Stimulated activated CD4-positive, alpha-beta T cell treated with anti-CD3 and anti-CD28 coated beads, Interleukin-2, amount 100 ng/mL, for 4 hours (primary cell): ENCODE results near the gene CD99.
"Not testable (repeated sequence)": the region's sequence is repeated elsewhere in the genome, so short reads cannot be mapped to it uniquely, and the experiment has no call there.

Experiments
- DNase-seq: peaks from one replicate; pipeline ENCODE4 v3.0.0-alpha.2; 2020; ENCODE audit warnings: low read depth

Gene CD99

GRCh38 chrX:2690856-2691542 is at the start of gene CD99:
CD99 (plus strand) TSS chrX:2691295; CDS start chrX:2691361, 66 bp downstream.
- peak; percentile 91 for DNase-seq

- no peak for DNase-seq
Observed at GRCh38 chrX:2642146-2642545, 48.9 kb upstream of the CD99 start.

- DNase-seq, result no peak
Observed at GRCh38 chrX:2642791-2643190, 48.3 kb upstream of the CD99 start.

GRCh38 chrX:2643880-2644279 is 47.2 kb upstream of the CD99 start:
- no peak for DNase-seq

- DNase-seq, result no peak
Observed at GRCh38 chrX:2645563-2645962, 45.5 kb upstream of the CD99 start.

GRCh38 chrX:2647627-2648026 is 43.5 kb upstream of the CD99 start:
- DNase-seq, result no peak

GRCh38 chrX:2650037-2650436 is 41.1 kb upstream of the CD99 start:
- no peak for DNase-seq

- DNase-seq, result no peak
Observed at GRCh38 chrX:2650865-2651264, 40.2 kb upstream of the CD99 start.

GRCh38 chrX:2652106-2652505 is 39.0 kb upstream of the CD99 start:
- no peak for DNase-seq

- DNase-seq, result no peak
Observed at GRCh38 chrX:2654436-2655340, 36.4 kb upstream of the CD99 start.

GRCh38 chrX:2656257-2656836 is 34.7 kb upstream of the CD99 start:
- no peak for DNase-seq

- no peak for DNase-seq
Observed at GRCh38 chrX:2657532-2658113, 33.5 kb upstream of the CD99 start.

- DNase-seq, result no peak
Observed at GRCh38 chrX:2658585-2659292, 32.4 kb upstream of the CD99 start.

GRCh38 chrX:2662586-2662985 is 28.5 kb upstream of the CD99 start:
- DNase-seq, result no peak

- no peak for DNase-seq
Observed at GRCh38 chrX:2664502-2664901, 26.6 kb upstream of the CD99 start.

GRCh38 chrX:2665387-2666304 is 25.4 kb upstream of the CD99 start:
- no peak for DNase-seq

GRCh38 chrX:2666491-2666890 is 24.6 kb upstream of the CD99 start:
- no peak for DNase-seq

GRCh38 chrX:2670978-2671377 is 20.1 kb upstream of the CD99 start:
- no peak for DNase-seq

- DNase-seq, result no peak
Observed at GRCh38 chrX:2672084-2672483, 19.0 kb upstream of the CD99 start.

- no peak for DNase-seq
Observed at GRCh38 chrX:2673611-2674010, 17.5 kb upstream of the CD99 start.

- DNase-seq, result not testable (repeated sequence)
Observed at GRCh38 chrX:2675657-2676200, 15.4 kb upstream of the CD99 start.
